K562 (cell line): Measurements from ENCODE around the gene NR2C2AP. TPM values are rescaled to one million over a fixed set of nuclear protein-coding genes. Genes with fewer than 3 reads are reported as not detected.

Experiments
- ATAC-seq: fragments of 200-7000 bp; cut with Tn5 transposase; 3 replicates; pipeline ENCODE4 v1.9.1; 2020; ENCODE audit warnings: moderate library complexity
- BruUV-seq: library from RNA; stranded (reverse); fragments of 400-500 nt; replicated peaks from 2 replicates; lab custom pipeline; 2021; lab: Mats Ljungman, UMichigan
- CTCF ChIA-PET: fragments of 300-600 bp; formaldehyde crosslinking; extraction: SDS; loops from one replicate; lab custom pipeline; 2021; ENCODE audit warnings: low intra/inter-chr PET ratio; lab: Yijun Ruan, JAX
- POLR2A ChIA-PET: fragments of 300-600, 350-650 bp; sonication (Branson Sonifier 250); formaldehyde crosslinking; extraction: SDS; loops from one replicate; lab custom pipeline; 2021; ENCODE audit warnings: antibody characterized with exemption, inconsistent platforms; lab: Yijun Ruan, JAX
- DNase-seq, 4 experiments: peaks; one replicate each; pipeline versions ENCODE4 v3.0.0 to v3.0.0-alpha.2; 2011 to 2018; ENCODE audit warnings: low spot score in 3 of 4, mixed read lengths in 3 of 4; ENCODE audit errors: extremely low read depth in 1 of 4
- FAIRE-seq: peaks from 2 replicates; lab custom pipeline; 2011; peaks lifted over from hg19 to GRCh38; lab: Jason Lieb, UNC
- H2AFZ ChIP-seq: 2 replicates; pipeline ENCODE4 v1.6.0; 2011; ENCODE audit warnings: low read depth, low read length, control low read depth, inconsistent platforms
- H3K27ac ChIP-seq: fragments of 200-600 bp; 3 replicates; pipeline ENCODE4 v1.8.0; 2011; ENCODE audit warnings: low read depth, mild to moderate bottlenecking, control low read depth, inconsistent platforms, low read length, moderate library complexity, mixed read lengths; ENCODE audit errors: extremely low read depth
- H3K27me3 ChIP-seq, 2 experiments: fragments of 300-600 bp in 1 of 2; 2 replicates in 1 of 2; 3 replicates in 1 of 2; pipeline versions ENCODE4 v1.6.0 to v1.8.0; 2011; ENCODE audit warnings: inconsistent platforms in 2 of 2, low read length in 2 of 2, mild to moderate bottlenecking in 1 of 2, mixed read lengths in 1 of 2, moderate library complexity in 1 of 2; ENCODE audit not compliant: control insufficient read depth in 2 of 2, insufficient read depth in 2 of 2
- H3K36me3 ChIP-seq: fragments of 300-600 bp; 3 replicates; pipeline ENCODE4 v1.8.0; 2011; ENCODE audit warnings: mild to moderate bottlenecking, low read length, inconsistent platforms; ENCODE audit not compliant: control insufficient read depth, insufficient read depth
- H3K4me1 ChIP-seq, 2 experiments: fragments of 200-600 bp in 1 of 2; replicated peaks in 1 of 2; 2 replicates in 1 of 2; 3 replicates in 1 of 2; pipeline versions ENCODE4 v1.5.1 to v1.8.0; 2011; ENCODE audit warnings: inconsistent platforms in 2 of 2, low read length in 2 of 2, mild to moderate bottlenecking in 1 of 2, mixed read lengths in 1 of 2, moderate library complexity in 1 of 2; ENCODE audit not compliant: control insufficient read depth in 2 of 2, insufficient read depth in 2 of 2
- H3K4me2 ChIP-seq: 2 replicates; pipeline ENCODE4 v1.6.1; 2011; ENCODE audit warnings: low read length, control low read depth, inconsistent platforms, mixed read lengths; ENCODE audit not compliant: insufficient read depth
- H3K4me3 ChIP-seq: fragments of 200-600 bp; sonication (generic), shearing (Covaris generic); 2 replicates; pipeline ENCODE4 v1.5.1; 2016; ENCODE audit warnings: control low read depth, inconsistent platforms
- H3K79me2 ChIP-seq: fragments of 200-600 bp; 3 replicates; pipeline ENCODE4 v1.8.0; 2011; ENCODE audit warnings: low read length, inconsistent platforms; ENCODE audit not compliant: control insufficient read depth, insufficient read depth
- H3K9ac ChIP-seq, 2 experiments: 2 replicates each; pipeline versions ENCODE4 v1.6.0 to v1.6.1; 2011; ENCODE audit warnings: low read depth in 2 of 2, low read length in 2 of 2, control low read depth in 1 of 2, inconsistent platforms in 1 of 2, mild to moderate bottlenecking in 1 of 2, mixed read lengths in 1 of 2; ENCODE audit not compliant: insufficient read depth in 1 of 2
- H3K9me1 ChIP-seq: one replicate; pipeline ENCODE4 v1.6.0; 2011; ENCODE audit warnings: inconsistent platforms, mild to moderate bottlenecking, low read length, moderate library complexity; ENCODE audit not compliant: control insufficient read depth, insufficient read depth
- H3K9me3 ChIP-seq: replicated peaks from 2 replicates; pipeline ENCODE4 v1.5.1; 2011; ENCODE audit warnings: low read depth, low read length, inconsistent platforms; ENCODE audit not compliant: control insufficient read depth, insufficient read depth
- H4K20me1 ChIP-seq: replicated peaks from 2 replicates; pipeline ENCODE4 v1.6.1; 2011; ENCODE audit warnings: low read length, inconsistent platforms, mixed read lengths; ENCODE audit not compliant: control insufficient read depth, insufficient read depth
- ATF1 ChIP-seq, 2 experiments: fragments of 450-650 bp in 1 of 2; IDR thresholded peaks; 2 replicates each; pipeline ENCODE4 v1.6.1; 2016; ENCODE audit warnings: missing compliant biosample characterization in 1 of 2, missing genetic modification characterization in 1 of 2
- EZH2 ChIP-seq: IDR thresholded peaks from 2 replicates; pipeline ENCODE4 v1.6.1; 2012; ENCODE audit warnings: low read depth, mild to moderate bottlenecking, inconsistent platforms, low read length, borderline replicate concordance
- RBM25 ChIP-seq: fragments of 200-400 bp; formaldehyde crosslinking; IDR thresholded peaks from 2 replicates; pipeline ENCODE4 v1.6.1; 2018; ENCODE audit warnings: low read length, low read depth, moderate library complexity; ENCODE audit not compliant: severe bottlenecking
- ZNF217 ChIP-seq: sonication (generic); formaldehyde crosslinking; IDR thresholded peaks from 2 replicates; pipeline ENCODE4 v1.8.0; 2022; ENCODE audit warnings: mild to moderate bottlenecking, missing genetic modification reagents
- WGBS: fragments of 100-300 bp; shearing (Covaris generic); methylation state at CpG from one replicate; pipeline ENCODE4 v1.1.6; 2016; ENCODE audit warnings: low coverage, mixed read lengths; ENCODE audit not compliant: insufficient coverage; ENCODE audit errors: missing lambda C conversion rate; 5-methylcytosine and 5-hydroxymethylcytosine counted together
- in situ Hi-C: fragments of 300-500 bp; cut with MboI; formaldehyde crosslinking; loops from 4 replicates; pipeline ENCODE4 v1.15.0; 2018; ENCODE audit warnings: inconsistent platforms, mixed read lengths
- intact Hi-C: fragments of 100-400 bp; cut with micrococcal nuclease; formaldehyde crosslinking; loops from 2 replicates; pipeline ENCODE4 v1.14.2; 2022
- polyA plus RNA-seq, 8 experiments: library from polyadenylated mRNA; depleted of rRNA in 4 of 8; stranded (reverse) in 5 of 8; unstranded in 3 of 8; fragments of >200 nt; fragmentation: Nextera tagmentation in 2 of 8; fragmentation: Illumina TruSeq in 1 of 8; extraction: Ambion mirVana in 2 of 8; extraction: Trizol in 1 of 8; gene quantifications; 2 replicates each; pipeline versions ENCODE4 v1.2.1 to v1.2.3, GENCODE V29; 2011 to 2014; ENCODE audit warnings: inconsistent platforms in 1 of 8, missing spikeins in 1 of 8
- total RNA-seq, 7 experiments: library from RNA; depleted of rRNA in 6 of 7; stranded (reverse); fragments of >200 nt in 6 of 7; fragmentation: Illumina TruSeq in 2 of 7; extraction: Trizol in 2 of 7; gene quantifications; 2 replicates each; pipeline versions ENCODE4 v1.2.1 to v1.2.3, GENCODE V29; 2011 to 2021; ENCODE audit warnings: low replicate concordance in 1 of 7
- TF ChIP-seq, protein P1 (sequence below): fragments of 250-450 bp; sonication (Bioruptor Pico); IDR thresholded peaks from 2 replicates; pipeline ENCODE4 v1.5.0; 2020; ENCODE audit warnings: mild to moderate bottlenecking, borderline replicate concordance

Gene NR2C2AP
- total and polyA plus RNA-seq, 9 of the 15 experiments (the other 6 are each of a cell fraction or from before 2014, with no cell fraction given) = 23.7 to 77.4 (median 32.4) TPM

DNA sequence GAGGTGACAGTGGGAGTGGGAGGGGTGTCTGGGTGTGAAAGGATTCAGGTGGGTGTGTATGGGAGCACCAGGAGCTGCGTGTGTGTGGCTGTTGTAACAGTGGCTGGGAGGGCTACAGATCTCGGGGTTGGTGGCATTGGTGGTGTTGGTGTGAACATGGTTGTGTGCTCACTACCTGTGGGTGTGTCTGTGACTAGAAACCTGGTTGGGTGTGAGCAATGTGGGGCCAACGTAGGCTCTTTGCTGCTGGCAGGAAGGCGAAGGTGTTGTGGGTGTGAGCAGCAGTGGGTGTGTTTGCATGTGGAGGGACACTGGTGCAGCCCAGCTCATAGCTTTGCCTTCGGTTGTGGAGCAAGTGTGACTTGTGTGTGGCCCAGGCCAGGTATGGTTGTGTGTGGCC lies 3.7 kb upstream of the NR2C2AP start:
- WGBS = 4% methylated on average over 5 of the region's 5 CpGs
- DNase-seq (no peak), FAIRE-seq (no peak), ATAC-seq (no peak)
- intact Hi-C loops = no loop called here
- Histone ChIP-seq H3K9me1 (no peaks in the 10 kb centered on the region), H3K9me3 (no peaks in the 10 kb centered on the region), H3K27me3 (peaks cover 2 to 10% of the 10 kb centered on the region in 2 experiments), H3K79me2 (peaks cover 12% of the 10 kb centered on the region), H3K4me3 (no peak overlapping the region), H3K9ac (no peak overlapping the region; a peak in 1 of 4 replicates), H3K4me2 (no peak overlapping the region), H4K20me1 (no peaks in the 10 kb centered on the region), H3K27ac (no peak overlapping the region), H2AFZ (no peak overlapping the region), H3K4me1 (peaks cover 13 to 29% of the 10 kb centered on the region in 2 experiments; a peak in 4 of 5 replicates), H3K36me3 (peaks cover 7% of the 10 kb centered on the region; the same call in 2 of the 3 replicates)
- ChIA-PET CTCF (no interaction called here), POLR2A (no interaction called here)
- BruUV-seq = no TSS peak
- in situ Hi-C loops = no loop called here
- TF ChIP-seq EZH2 (no peak), ATF1 (CRISPR knock-in tag; IDR thresholded peaks at IDR 0.05) (no peak), ATF1 (tag; IDR thresholded peaks at IDR 0.05) (no peak), ZNF217 (CRISPR knock-in tag) (no peak), RBM25 (no peak)
- TF ChIP-seq, protein P1, sequence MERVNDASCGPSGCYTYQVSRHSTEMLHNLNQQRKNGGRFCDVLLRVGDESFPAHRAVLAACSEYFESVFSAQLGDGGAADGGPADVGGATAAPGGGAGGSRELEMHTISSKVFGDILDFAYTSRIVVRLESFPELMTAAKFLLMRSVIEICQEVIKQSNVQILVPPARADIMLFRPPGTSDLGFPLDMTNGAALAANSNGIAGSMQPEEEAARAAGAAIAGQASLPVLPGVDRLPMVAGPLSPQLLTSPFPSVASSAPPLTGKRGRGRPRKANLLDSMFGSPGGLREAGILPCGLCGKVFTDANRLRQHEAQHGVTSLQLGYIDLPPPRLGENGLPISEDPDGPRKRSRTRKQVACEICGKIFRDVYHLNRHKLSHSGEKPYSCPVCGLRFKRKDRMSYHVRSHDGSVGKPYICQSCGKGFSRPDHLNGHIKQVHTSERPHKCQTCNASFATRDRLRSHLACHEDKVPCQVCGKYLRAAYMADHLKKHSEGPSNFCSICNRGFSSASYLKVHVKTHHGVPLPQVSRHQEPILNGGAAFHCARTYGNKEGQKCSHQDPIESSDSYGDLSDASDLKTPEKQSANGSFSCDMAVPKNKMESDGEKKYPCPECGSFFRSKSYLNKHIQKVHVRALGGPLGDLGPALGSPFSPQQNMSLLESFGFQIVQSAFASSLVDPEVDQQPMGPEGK (CRISPR knock-in tag) = no peak
